ENCODE data around the gene TMED4.

DNA sequence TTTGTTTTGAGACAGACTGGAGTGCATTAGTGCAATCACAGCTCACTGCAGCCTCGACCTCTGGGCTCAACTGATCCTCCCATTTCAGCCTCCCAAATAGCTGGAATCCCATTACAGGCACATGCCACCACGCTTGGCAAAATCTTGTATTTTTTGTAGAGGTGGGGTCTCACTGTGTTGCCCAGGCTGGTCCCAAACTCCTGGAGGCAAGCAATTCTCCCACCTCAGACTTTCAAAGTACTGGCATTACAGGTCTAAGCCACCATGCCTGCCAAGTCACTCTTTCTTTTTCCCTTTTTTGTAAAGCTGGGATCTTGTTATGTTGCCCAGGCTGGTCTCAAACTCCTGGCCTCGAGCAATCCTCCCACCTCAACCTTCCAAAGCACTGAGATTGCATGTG is 32.6 kb downstream of the TMED4 start:
- TF ChIP-seq, protein P1, sequence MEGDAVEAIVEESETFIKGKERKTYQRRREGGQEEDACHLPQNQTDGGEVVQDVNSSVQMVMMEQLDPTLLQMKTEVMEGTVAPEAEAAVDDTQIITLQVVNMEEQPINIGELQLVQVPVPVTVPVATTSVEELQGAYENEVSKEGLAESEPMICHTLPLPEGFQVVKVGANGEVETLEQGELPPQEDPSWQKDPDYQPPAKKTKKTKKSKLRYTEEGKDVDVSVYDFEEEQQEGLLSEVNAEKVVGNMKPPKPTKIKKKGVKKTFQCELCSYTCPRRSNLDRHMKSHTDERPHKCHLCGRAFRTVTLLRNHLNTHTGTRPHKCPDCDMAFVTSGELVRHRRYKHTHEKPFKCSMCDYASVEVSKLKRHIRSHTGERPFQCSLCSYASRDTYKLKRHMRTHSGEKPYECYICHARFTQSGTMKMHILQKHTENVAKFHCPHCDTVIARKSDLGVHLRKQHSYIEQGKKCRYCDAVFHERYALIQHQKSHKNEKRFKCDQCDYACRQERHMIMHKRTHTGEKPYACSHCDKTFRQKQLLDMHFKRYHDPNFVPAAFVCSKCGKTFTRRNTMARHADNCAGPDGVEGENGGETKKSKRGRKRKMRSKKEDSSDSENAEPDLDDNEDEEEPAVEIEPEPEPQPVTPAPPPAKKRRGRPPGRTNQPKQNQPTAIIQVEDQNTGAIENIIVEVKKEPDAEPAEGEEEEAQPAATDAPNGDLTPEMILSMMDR (IDR thresholded peaks at IDR 0.05): no peak
- no peak for TF ChIP-seq POLR2A (IDR thresholded peaks at IDR 0.05)

All from Peyer's patch (tissue), 4 donors.